Fibroblast of skin of back (primary cell): Measurements from ENCODE around the gene RPP30. TPM values are rescaled to one million over a fixed set of nuclear protein-coding genes. Genes with fewer than 3 reads are reported as not detected.

Source experiments
- DNase-seq: peaks from one replicate; pipeline ENCODE4 v3.0.0-alpha.2; 2013
- polyA plus RNA-seq, 2 experiments: library from polyadenylated mRNA; unstranded; fragments of 120-200 nt; gene quantifications; one replicate each; pipeline ENCODE4 v1.2.1, GENCODE V29; 2013; ENCODE audit not compliant: insufficient read length in 2 of 2

Gene RPP30
- polyA plus RNA-seq (2013, experiment 1 of 2; ENCODE audit: insufficient read length), result 49.2 TPM
- polyA plus RNA-seq (2013, experiment 2 of 2; ENCODE audit: insufficient read length), result 30.9 TPM

DNA sequence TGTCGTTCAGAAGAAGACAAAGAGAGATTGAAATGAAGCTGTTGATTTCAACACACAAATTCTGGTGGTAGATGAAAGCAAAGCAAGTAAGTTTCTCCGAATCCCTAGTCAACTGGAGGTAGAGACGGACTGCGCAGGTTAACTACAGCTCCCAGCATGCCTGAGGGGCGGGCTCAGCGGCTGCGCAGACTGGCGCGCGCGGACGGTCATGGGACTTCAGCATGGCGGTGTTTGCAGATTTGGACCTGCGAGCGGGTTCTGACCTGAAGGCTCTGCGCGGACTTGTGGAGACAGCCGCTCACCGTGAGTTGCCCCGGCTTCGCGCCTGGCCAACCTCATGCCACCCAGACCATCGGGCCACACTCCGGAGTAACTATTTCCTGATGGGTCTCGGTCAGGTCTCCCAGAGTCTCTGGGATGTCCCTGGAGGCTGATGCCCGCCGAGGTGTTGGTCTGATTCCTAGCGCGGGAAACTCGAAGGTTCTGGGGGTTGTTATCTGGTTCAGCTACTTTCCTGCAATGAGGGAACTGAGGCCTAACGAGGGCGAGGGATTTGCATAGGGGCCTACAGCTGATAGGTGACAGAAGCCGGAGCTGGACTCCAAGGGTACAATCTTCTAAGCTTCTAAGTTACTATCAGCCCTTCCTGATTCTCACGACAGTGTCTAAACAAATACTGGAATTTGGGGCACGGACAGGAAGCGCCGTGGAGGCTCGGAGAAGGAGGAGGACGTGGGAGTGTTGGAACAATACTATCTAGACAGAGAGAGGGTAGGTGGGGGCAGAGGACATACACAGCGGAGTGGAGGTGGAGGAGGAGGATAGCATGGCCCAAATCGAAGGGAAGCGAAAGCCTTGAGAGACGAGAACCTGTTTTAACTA, at the start of gene RPP30:
Gene RPP30 (plus strand): TSS at position 209 of the 882 bp plus-strand sequence. CDS start 13 bp downstream, at position 222.
- DNase-seq, result peak; percentile 77

DNA sequence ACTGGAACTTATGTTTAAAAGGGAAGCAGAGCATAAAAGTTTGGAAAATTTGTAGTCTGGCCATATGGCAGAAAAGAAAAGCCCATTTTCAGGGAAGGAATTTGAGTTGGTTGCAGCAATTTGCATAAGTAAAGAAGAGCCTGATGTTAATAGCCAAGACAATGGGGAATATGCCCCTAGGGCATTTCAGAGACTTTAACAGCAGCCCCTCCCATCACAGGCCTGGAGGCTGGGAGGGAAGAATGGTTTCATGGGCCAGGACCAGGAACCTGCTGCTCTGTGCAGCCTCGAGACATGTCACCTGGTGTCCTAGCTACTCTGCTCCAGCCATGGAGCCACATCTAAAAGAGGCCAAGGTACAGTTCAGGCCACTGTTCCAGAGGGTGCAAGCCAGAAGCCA, 49.3 kb upstream of the RPP30 start:
- no peak for DNase-seq

DNA sequence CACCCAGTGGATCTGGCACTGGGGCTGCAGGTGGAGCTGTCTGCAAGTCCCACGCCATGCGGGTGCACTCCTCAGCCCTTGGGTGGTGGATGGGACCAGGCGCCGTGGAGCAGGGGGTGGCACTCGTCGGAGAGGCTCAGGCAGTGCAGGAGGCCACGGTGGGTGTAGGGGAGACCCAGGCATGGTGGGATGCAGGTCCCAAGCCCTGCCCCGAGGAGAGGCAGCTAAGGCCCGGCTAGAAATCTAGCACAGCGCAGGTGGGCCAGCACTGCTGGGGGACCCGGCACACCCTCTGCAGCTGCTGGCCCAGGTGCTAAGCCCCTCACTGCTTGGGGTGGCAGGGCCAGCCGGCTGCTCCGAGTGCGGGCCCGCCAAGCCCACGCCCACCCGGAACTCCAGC, 39.7 kb upstream of the RPP30 start:
- no peak for DNase-seq

DNA sequence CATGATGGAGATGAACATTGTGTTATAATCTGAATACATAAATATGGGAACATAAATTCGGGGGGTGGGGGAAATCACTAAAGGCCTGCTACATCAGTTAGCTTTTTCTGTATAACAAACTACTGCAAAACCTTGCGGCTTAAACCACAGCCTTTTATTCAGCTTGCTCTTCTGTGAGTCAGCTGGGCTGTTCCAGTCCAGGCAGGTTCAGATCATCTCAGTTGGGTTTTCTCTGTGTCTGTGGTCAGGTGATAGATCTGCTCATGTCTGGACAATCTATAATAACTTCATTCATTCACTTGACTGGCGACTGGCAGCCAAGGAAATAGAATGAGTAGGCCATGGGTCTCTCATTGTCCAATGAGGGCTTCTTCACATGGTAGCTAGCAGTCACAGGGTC, 37.4 kb upstream of the RPP30 start:
- no peak for DNase-seq

DNA sequence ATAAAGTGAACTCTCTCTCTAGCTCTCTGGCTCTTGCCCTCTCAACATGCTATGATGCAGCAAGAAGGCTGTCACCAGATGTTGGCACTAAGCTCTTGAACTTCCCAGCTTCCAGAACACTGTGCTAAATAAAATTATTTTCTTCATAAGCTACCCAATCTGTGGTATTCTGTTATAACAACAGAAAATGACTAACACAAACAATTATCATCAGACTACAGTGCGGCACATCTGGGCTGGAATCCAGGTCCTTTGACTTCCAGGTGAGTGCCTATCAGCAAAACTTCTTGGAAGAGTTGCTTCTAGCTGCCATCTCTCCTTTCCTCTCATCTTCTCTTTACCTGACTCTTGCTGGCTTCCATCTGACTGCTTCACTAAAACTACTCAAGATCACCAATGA, 34.3 kb upstream of the RPP30 start:
- no peak for DNase-seq

DNA sequence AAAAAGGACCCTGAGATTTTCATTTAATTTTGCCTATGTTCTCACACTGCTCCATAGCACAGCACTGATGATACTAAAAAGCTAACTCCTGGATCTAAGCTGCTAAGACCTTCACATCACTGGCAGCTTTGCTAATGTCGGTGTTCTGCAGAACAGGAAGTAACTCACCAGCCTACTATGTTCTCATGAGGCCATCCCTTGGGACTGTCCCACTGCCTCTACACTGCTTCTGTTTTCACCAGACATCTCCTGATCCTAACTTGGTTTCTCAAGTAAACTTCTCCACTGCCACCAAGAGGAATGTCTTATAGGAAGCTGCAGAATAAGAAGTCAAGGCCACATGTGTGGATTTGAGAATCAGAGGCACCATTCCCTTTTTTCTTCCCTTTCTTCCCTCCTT, 29.0 kb upstream of the RPP30 start:
- peak; percentile 54 for DNase-seq

DNA sequence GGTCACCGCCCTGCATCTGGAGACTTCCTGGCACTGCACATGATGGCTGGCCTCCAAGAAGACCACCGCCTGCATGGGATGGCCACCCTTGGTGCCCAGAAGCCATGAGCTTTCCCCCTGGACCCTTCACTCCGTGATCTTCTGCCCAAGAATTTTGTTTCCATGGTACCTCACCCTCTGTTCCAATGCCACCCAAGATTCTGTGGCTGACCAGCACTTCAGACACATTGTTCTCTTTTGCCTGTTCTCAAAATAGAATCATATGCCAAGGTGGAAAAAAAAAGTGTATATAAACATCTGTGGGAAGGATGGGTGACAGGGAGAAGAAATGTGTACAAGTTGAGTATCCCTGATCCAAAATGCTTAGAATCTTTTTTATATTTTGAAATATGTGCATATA, 26.0 kb upstream of the RPP30 start:
- DNase-seq, result no peak

DNA sequence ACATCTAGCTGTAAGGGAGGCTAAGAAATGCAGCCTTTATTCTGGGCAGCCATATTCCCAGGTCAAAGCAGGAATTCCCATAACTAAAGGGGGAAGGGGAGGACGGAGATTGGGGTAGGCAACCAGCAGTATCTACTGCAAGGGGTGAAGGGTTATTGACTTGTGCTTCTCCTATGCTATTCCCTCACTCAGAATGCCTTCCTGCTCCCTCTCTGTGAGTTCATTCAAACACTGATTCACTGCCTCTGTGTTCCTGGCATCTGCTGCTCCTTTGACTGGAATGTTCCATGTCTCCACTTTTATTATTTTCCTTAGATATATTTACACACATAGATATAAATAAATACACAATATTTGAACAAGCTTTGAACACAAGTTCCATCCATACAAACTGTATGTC, 25.0 kb upstream of the RPP30 start:
- no peak for DNase-seq

DNA sequence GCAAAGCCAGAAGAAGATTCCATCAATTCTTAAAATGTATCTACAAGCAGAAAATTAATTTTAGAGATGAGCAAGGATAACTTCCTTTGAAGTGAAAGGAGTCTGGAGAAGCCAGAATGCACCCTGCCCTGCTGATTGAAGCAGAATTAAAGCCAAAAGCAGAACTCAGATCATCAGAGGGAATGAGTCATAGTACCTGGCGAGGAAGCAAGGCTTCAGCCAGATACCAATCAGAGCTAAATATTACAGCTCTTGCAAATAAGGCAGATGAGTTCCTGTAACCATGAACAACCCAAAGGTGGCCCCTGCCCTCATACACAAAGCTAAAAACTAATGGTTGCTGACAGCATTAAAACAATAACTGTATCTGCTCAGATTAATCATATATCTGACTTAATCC, 24.3 kb upstream of the RPP30 start:
- DNase-seq, result no peak

DNA sequence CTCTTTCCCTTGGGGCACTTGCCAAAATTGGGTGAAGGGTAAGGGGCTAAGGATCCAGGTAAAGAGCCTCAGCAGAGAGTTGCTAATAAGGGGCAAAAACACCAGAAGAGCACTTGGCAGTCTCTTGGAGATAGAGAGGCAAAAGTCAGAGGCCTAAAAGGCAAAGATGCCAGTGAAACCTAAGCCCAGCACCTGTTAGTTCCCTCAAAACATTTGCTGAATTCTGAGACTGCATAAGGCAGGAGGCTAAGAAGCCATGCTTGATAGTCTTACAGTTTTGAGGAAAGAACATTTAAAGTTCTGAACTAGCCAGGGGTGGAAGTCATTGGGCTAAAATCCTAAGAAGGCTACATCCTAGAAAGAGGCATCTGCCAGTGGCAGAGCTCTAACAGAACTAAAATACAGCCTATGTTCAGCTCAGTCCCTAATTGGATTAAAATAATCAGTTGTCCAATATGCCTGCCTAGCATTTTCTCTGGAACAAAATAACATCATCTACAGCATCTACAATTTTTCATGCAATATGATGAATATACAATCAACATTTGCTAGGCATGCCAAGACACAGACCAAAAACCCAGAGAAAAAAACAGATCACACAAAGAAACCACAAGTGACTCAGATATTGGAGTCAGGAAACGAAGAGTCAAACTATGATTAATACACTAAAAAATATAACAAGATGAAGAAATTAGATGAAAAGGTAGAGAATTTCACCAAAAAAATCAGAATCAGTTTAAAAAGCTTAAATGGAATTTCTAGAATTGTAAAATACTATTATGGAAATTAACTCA, 21.6 kb upstream of the RPP30 start:
- peak; percentile 65 for DNase-seq

DNA sequence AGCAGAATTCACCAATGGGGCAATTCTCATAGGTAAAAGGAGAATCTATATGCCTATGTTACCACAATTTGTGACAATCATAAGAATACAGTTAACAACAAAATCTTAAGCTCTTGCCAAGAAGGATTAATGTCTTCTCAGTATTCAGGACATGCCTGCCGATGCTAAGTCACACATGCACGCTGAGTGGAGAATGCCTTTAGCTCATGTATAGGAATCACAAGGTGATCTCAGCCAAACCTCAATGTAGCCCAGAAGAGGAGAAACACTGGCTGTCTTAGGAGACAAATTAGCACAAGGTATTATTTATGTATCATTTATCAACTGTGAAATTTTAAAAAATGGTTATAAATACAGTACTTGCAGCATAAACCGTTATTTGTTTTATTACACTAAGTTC, 16.6 kb upstream of the RPP30 start:
- no peak for DNase-seq

DNA sequence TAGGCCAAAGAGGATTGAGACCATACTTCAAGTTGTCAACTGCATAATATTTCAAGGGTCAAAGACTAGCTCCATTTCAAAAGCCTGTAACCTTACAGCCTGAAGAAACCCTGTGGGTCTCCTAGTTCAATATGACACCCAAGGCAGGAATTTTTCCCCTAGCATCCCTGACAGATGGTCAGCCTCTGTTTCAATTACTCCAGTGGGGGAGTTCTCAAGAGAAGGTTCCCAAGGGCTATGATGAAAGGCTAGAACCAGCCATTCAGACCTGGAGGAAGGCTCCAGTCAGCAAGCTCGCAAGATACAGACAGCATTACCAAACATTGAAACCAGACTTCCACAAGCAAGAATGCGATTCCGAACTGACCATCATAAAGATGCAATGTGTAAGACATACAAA, 15.5 kb upstream of the RPP30 start:
- no peak for DNase-seq

DNA sequence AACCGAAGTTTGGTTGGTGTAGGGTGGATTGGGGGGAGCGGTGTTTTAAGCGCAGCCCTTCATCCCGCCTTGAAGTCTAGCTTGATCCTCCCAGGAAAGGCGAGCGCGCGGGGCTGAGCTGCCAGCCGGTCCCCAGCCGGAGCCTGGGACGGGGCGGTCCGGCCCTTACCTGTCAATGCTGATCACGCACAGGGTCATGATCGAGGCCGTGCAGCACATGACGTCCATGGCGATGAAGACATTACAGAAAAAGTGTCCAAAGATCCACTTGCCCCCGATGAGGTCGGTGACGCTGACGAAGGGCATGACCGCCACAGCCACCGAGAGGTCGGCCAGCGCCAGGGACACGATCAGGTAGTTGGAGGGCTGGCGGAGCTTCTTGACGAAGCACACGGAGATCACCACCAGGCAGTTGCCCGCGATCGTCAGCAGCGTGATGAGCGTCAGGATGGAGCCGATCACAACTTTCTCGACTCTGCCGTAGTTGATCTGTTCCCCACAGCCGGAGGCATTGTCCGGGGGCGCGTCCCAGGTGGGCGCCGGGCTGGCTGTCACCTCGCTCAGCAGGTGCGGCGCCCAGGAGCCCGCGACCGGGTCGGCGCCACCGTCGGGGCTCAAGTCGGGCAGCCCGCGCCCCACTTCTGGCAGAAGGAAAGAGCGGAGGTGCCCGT, 14.7 kb upstream of the RPP30 start:
- DNase-seq, result no peak

DNA sequence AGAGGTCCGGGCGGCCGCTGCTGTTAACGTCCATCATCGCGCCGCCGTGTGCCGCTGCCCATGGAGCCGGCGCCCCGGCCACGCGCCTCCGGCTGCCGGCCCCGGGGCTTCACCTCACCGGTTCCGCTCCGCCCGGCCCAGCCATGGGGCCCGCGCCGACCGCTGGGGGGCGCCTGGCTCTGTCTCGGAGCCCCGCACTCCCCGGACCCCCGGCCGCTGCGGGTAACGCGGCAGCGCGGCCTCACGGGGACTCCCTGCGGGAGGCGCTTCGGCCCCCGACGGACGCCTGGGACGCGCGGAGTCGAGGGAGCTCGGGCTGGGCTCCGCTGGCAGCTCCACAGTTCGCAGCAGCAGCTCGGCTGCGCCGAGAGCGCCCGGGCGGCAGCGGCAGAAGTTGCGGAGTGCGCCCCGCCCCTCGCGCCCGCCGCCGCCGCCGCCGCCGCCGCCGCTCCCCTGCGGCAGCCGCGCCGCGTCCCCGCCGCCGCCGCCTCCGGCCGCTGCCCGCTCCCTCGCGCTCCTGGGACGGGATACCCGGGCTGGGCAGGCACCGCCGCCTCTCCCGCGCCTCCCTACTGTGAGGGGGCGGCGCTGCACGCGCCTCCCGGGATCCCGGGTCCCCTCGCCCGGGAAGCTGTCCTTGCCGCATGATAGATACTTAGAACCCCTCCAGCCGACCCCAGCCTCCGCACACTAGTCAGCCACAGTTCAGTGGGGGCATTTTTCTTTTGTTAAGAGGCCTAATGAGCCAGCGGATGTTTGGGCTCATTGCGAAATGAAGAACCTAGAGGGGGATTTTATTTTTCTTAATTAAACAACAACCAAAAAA, 13.9 kb upstream of the RPP30 start, which contains the start of gene HTR7:
Gene HTR7 (minus strand): TSS at position 405 of the 826 bp plus-strand sequence. CDS start 368 bp downstream, at position 37.
- DNase-seq, result peak; percentile 58

DNA sequence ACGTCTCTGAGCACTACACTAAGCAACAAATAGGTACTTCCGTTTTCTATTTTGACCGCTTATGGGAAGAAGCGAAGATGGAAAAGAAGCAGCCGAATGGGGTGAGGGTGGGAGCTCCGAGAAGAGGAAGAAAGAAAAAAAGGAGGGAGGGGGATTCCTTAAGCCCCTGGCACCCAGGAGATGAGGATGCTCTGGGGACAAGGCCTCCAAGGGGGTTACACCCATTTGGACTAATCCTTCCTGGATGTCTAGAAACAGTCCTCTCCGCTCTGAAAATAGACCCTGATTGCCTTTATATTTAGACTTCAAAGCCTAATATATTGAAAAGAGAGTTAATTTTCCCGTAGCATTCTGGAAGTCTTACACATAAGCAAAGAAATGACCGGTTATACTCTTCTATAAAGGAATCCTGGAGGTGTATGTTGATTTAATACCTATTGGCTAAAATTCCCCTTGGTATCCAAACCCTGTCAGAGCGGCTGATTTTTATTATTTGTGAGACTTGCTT, 13.3 kb upstream of the RPP30 start:
- no peak for DNase-seq

DNA sequence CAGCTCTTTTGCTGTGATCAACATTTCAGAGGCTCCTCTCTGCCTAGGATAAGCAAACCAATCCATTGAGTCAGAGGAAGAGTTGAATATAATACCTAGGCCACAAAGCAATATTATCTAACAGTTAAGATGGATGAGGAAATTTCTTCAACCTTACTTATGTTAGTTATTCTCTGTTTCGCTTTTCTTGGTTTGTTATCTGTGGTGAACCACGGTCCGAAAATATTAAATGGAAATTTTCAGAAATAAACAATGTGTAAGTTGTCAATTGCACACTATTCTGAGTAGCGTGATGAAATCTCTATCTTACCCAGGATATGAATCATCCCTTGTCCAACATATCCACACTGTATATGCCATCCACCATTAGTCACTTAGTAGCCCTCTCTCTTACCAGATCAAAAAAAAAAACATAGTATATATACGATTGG, 12.4 kb upstream of the RPP30 start:
- DNase-seq, result peak; percentile 90

DNA sequence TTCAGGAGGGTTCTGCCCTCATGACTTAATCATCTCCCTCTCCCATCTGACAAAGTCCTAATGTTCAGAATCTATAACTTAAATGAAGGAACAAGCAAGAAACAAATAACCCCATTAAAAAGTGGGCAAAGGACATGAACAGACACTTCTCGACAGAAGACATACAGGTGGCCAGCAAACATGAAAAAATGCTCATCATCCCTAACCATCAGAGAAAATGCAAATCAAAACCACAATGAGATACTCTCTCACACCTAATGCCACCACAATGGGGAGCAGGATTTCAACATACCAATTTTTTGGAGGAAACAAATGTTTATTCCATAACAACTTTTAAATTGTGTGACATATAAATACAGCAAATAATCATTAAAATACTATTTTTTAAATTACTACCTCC, 11.0 kb upstream of the RPP30 start:
- no peak for DNase-seq

DNA sequence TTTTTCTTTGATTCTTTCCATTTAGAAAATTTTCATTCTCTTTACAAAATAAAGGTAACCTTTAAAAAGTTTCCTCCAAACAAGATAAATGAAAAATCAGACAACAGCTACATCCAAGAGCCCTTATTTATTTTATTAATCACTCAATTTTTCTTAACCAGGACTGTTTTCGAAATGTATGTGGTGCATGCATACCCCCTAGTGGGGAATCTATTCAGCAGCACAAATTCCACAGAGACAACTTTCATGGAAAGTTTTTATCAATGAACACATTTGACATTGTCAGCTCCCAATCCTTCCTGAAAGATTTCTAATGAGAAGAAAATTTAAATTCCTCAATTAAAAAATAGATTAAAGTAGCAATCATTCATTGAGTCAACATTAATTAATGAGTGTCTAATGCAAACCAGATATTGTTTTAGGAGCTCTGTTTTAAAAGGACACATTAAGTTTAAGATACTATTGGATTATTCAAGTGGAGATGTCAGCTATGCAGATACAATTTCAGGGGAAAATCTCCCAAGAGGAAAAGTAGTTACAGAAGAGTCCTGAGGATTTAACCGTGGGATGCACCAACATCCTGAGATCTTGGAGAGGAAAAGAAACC, 8.8 kb upstream of the RPP30 start:
- DNase-seq, result peak; percentile 64

DNA sequence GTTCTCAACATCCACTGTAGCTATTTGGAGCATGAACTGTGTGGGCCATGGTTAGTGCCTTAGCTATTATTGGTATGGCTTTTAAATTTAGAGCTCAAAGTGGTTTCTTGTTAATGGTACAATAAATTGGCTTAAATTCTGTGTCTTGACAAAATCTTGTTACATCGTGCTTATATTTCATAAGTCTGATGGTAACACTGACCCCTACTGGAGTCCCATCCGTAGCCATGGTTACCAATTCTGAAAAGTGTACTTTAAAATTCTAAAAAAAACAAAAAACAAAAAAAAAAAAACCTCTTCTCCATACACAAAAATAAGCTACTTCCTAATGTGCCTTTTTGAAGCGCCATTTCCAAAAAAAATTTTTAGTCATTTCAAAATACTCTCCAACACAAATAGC, 6.4 kb upstream of the RPP30 start:
- DNase-seq, result peak; percentile 42

DNA sequence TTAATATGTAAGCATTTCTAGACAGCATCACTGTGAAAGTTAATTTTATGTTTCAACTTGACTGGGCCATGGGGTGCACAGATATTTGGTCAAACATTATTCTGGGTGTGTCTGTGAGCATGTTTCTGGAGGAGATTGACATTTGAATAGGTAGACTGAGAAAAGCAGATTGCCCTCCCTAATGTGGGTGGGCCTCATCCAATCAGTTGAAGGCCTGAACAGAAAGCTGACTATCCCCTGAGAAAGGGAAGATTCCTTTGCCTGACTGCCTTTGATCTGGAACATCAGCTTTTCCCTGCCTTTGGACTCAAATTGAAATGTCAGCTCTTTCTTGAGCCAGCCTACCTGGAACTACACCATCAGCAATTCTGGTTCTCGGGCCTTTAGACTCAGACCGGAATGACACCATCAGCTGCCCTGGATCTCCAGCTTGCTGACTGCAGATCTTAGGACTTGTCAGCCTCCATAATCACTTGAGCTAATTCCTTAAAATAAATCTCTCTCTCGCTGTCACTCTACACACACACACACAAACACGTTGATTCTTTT, 5.7 kb upstream of the RPP30 start:
- DNase-seq, result no peak

DNA sequence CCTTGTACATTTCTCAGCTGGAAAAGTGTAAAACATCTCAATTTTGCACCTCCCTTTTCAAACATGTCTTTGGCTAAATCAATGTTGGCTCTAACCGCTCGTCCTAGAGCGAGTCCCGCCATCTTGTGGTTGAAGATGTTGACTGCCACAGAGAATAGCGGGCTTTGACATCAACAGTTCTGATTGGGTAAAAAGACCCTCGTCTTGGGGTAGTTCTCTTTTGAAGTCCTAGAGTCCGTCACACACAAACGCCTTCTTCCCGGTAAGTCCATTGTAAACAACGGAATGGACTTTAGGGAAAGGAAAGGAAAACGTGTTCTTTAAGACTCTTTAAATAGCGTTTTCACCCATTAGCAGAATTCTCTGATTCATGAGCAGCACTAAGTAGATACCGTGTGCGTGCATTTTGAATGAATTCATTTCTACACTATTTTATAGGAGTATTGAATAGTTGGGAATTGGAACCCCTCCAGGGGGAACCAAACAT, 452 bp upstream of the RPP30 start:
- DNase-seq, result peak; percentile 77
